ENCODE measurements around the gene PRSS21. TPM values are rescaled to one million over a fixed set of nuclear protein-coding genes. Genes with fewer than 3 reads are reported as not detected.
A peak's percentile ranks its signal among the peaks of the same experiment; 100 is the strongest.

The PRSS21 gene
- total RNA-seq, 3 donors from 2014 or later, result 2.9 to 4.9 TPM; not detected in 1

DNA sequence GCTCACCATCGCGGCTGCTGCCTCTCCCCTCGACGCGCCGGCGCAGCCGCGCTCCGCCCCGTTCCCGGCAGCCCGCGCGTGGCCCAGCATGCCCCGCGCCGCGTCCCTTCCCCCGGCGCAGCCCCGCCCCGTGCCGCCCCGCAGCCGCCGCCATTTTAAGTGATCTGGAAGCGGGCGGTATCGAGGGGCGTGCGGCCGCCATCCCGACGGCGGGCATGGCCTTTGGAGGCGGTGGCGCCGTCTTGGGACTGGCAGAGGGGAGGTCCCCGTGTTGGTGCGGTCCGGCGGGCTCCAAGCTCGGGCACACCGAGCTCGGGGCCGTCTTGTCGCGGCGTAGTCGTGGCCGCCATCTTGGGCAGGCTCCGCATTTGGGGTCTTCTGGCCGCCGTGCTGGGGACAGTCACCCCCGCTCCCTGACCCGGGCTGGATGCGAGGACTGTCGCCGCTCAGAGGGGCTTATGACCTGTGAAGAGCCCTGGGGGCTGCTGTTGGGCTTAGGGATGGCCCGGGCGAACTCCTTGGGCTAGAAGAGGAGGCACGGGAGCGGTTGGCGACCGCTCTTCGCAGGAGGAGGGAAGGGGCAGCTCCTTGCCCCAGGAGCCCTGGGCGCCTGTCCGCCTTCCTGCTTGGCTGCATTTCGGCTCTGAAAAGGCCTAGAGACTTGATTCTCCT lies 39.7 kb upstream of the PRSS21 start, which contains the start of gene ELOB:
Gene ELOB (minus strand): TSS at position 50 of the 672 bp plus-strand sequence. CDS start 41 bp downstream, at position 9.
- H3K36me3 ChIP-seq, result no peaks in the 10 kb centered on the region
- peak; percentile 61 for TF ChIP-seq POLR2A (IDR thresholded peaks at IDR 0.05)
- TF ChIP-seq, protein P1, sequence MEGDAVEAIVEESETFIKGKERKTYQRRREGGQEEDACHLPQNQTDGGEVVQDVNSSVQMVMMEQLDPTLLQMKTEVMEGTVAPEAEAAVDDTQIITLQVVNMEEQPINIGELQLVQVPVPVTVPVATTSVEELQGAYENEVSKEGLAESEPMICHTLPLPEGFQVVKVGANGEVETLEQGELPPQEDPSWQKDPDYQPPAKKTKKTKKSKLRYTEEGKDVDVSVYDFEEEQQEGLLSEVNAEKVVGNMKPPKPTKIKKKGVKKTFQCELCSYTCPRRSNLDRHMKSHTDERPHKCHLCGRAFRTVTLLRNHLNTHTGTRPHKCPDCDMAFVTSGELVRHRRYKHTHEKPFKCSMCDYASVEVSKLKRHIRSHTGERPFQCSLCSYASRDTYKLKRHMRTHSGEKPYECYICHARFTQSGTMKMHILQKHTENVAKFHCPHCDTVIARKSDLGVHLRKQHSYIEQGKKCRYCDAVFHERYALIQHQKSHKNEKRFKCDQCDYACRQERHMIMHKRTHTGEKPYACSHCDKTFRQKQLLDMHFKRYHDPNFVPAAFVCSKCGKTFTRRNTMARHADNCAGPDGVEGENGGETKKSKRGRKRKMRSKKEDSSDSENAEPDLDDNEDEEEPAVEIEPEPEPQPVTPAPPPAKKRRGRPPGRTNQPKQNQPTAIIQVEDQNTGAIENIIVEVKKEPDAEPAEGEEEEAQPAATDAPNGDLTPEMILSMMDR (IDR thresholded peaks at IDR 0.05), result no peak
- TF ChIP-seq POLR2AphosphoS5 (IDR thresholded peaks at IDR 0.05), result peak; percentile 88 to 98 (median 96)
- peak within 1 kb of the TSS; percentile 90 to 94 (median 92) for H3K4me3 ChIP-seq
- no peaks in the 10 kb centered on the region for H3K27me3 ChIP-seq
- no peaks in the 10 kb centered on the region for H3K9me3 ChIP-seq
- peak; percentile 83 to 86 for DNase-seq (ENCODE audit: low spot score in 2 of 2)
- H3K4me1 ChIP-seq, result peaks cover 0 to 19% of the 10 kb centered on the region in 2 donors
- H3K27ac ChIP-seq, result peak within 1 kb of the TSS; percentile 100
- intact Hi-C loops (cut with DNase I; ENCODE audit: low total_unique reads), result no loop called here

GRCh38 chr16:2777903-2778629 lies 39.0 kb upstream of the PRSS21 start:
- Histone ChIP-seq H3K4me3 (peak overlapping the region; percentile 90 to 94 (median 92)), H3K9me3 (no peaks in the 10 kb centered on the region), H3K4me1 (peaks cover 0 to 19% of the 10 kb centered on the region in 2 donors), H3K36me3 (no peaks in the 10 kb centered on the region), H3K27ac (peak overlapping the region; percentile 100), H3K27me3 (no peaks in the 10 kb centered on the region)
- TF ChIP-seq POLR2AphosphoS5 (IDR thresholded peaks at IDR 0.05), result no peak
- TF ChIP-seq, protein P1 (IDR thresholded peaks at IDR 0.05), result no peak
- TF ChIP-seq POLR2A (IDR thresholded peaks at IDR 0.05), result no peak
- intact Hi-C loops (cut with DNase I; ENCODE audit: low total_unique reads), result loop anchor here (1.0 kb wide), 1 partner anchor 10 kb away; no protein-coding TSS in a partner anchor
- DNase-seq (ENCODE audit: low spot score in 2 of 2), result peak in 1 of 2 donors; percentile 52

GRCh38 chr16:2778630-2778958 lies 38.4 kb upstream of the PRSS21 start:
- no peak for DNase-seq (ENCODE audit: low spot score in 2 of 2)
- Histone ChIP-seq H3K27ac (peak overlapping the region; percentile 100), H3K4me3 (peak overlapping the region in 2 of 3 donors; percentile 90 to 94), H3K4me1 (peaks cover 0 to 19% of the 10 kb centered on the region in 2 donors), H3K9me3 (no peaks in the 10 kb centered on the region), H3K27me3 (no peaks in the 10 kb centered on the region), H3K36me3 (no peaks in the 10 kb centered on the region)
- intact Hi-C loops (cut with DNase I; ENCODE audit: low total_unique reads), result loop anchor here (1.0 kb wide), 1 partner anchor 10 kb away; no protein-coding TSS in a partner anchor
- TF ChIP-seq POLR2AphosphoS5 (IDR thresholded peaks at IDR 0.05) (no peak), POLR2A (IDR thresholded peaks at IDR 0.05) (no peak)
- TF ChIP-seq, protein P1 (IDR thresholded peaks at IDR 0.05), result no peak

GRCh38 chr16:2779151-2779920 lies 37.7 kb upstream of the PRSS21 start:
- TF ChIP-seq POLR2AphosphoS5 (IDR thresholded peaks at IDR 0.05), result no peak
- no peak for TF ChIP-seq POLR2A (IDR thresholded peaks at IDR 0.05)
- TF ChIP-seq, protein P1 (IDR thresholded peaks at IDR 0.05), result no peak
- Histone ChIP-seq H3K27me3 (no peaks in the 10 kb centered on the region), H3K36me3 (no peaks in the 10 kb centered on the region), H3K27ac (peak overlapping the region; percentile 100), H3K9me3 (no peaks in the 10 kb centered on the region), H3K4me3 (no peak overlapping the region), H3K4me1 (peaks cover 0 to 19% of the 10 kb centered on the region in 2 donors)
- peak in 1 of 2 donors; percentile 46 for DNase-seq (ENCODE audit: low spot score in 2 of 2)
- intact Hi-C loops (cut with DNase I; ENCODE audit: low total_unique reads), result no loop called here
